GM19351 (cell line): Measurements from ENCODE around the gene C22orf23.
A peak's percentile ranks its signal among the peaks of the same experiment; 100 is the strongest.

Experiments
- ATAC-seq: cut with Tn5 transposase; IDR thresholded peaks from one replicate; pipeline ENCODE4 v1.9.1; 2021; ENCODE audit warnings: mild to moderate bottlenecking, moderate library complexity; ENCODE audit not compliant: unreplicated experiment

C22orf23 gene

GRCh38 chr22:37953437-37954179, at the start of gene C22orf23, which contains the start of gene POLR2F:
Gene C22orf23, minus strand, starts transcription at chr22:37953601. Its CDS starts 452 bp downstream, at chr22:37953149.
Gene POLR2F, plus strand, starts transcription at chr22:37953699. Its CDS starts 89 bp downstream, at chr22:37953788.
- ATAC-seq = peak; percentile 84

- ATAC-seq = no peak
Observed at GRCh38 chr22:37999640-38000272, 46.4 kb upstream of the C22orf23 start.

GRCh38 chr22:37999236-37999635, 45.8 kb upstream of the C22orf23 start:
- no peak for ATAC-seq

- no peak for ATAC-seq
Observed at GRCh38 chr22:37998543-37998942, 45.1 kb upstream of the C22orf23 start.

GRCh38 chr22:37996515-37997246, 43.3 kb upstream of the C22orf23 start:
- no peak for ATAC-seq

GRCh38 chr22:37996079-37996478, 42.7 kb upstream of the C22orf23 start:
- no peak for ATAC-seq

- ATAC-seq = no peak
Observed at GRCh38 chr22:37995460-37995859, 42.1 kb upstream of the C22orf23 start.

- no peak for ATAC-seq
Observed at GRCh38 chr22:37994982-37995381, 41.6 kb upstream of the C22orf23 start.

GRCh38 chr22:37994049-37994448, 40.6 kb upstream of the C22orf23 start:
- ATAC-seq = no peak

GRCh38 chr22:37991731-37992442, 38.5 kb upstream of the C22orf23 start:
- no peak for ATAC-seq

- no peak for ATAC-seq
Observed at GRCh38 chr22:37990862-37991261, 37.5 kb upstream of the C22orf23 start.

- no peak for ATAC-seq
Observed at GRCh38 chr22:37990301-37990700, 36.9 kb upstream of the C22orf23 start.

- no peak for ATAC-seq
Observed at GRCh38 chr22:37989146-37990045, 36.0 kb upstream of the C22orf23 start.

- ATAC-seq = no peak
Observed at GRCh38 chr22:37986371-37986770, 33.0 kb upstream of the C22orf23 start.

- no peak for ATAC-seq
Observed at GRCh38 chr22:37985751-37986281, 32.4 kb upstream of the C22orf23 start.

- ATAC-seq = no peak
Observed at GRCh38 chr22:37985050-37985585, 31.7 kb upstream of the C22orf23 start.

- ATAC-seq = no peak
Observed at GRCh38 chr22:37983860-37984791, 30.7 kb upstream of the C22orf23 start, which contains the start of gene SOX10. Gene SOX10, minus strand, starts transcription at chr22:37984555. Its CDS starts 771 bp downstream, at chr22:37983784.
